ENCODE results near the gene SMIM33. TPM values are rescaled to one million over a fixed set of nuclear protein-coding genes. Genes with fewer than 3 reads are reported as not detected.

Gene SMIM33
- total RNA-seq, 1 experiment from 2014 or later: not detected

DNA sequence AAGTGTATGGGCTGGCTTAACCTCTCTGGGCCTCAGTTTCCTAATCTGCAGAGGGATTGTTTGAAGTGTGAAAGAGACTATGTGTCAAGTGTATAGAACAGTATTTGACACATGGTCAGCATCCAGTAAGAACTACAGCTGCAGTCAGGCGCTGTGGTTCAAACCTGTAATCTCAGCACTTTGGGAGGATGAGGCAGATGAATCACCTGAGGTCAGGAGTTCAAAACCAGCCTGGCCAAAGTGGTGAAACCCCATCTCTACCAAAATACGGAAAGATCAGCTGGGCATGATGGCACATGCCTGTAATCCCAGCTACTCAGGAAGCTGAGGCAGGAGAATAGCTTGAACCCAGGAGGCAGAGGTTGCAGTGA lies 43.7 kb downstream of the SMIM33 start:
- no TSS peak for BruUV-seq (replicated peaks)
- H3K27me3 ChIP-seq (ENCODE audit: insufficient read depth, low read depth): no peaks in the 10 kb centered on the region
- no peaks in the 10 kb centered on the region for H3K9me3 ChIP-seq (ENCODE audit: insufficient read depth, low read depth)
- no peaks in the 10 kb centered on the region for H3K36me3 ChIP-seq (ENCODE audit: low read depth)
- TF ChIP-seq CTCF (conservative IDR thresholded peaks at IDR 0.05): no peak
- TF ChIP-seq EZH2 (IDR thresholded peaks at IDR 0.05; ENCODE audit: low read depth): no peak
- no peaks in the 10 kb centered on the region for H3F3A ChIP-seq (ENCODE audit: insufficient read depth, low read depth)
- POLR2A ChIA-PET (ENCODE audit: unreplicated experiment): interaction anchor here (0.7 kb wide), 1 partner anchor 78 kb away, joined by 6 read pairs; no protein-coding TSS in a partner anchor
- H4K20me1 ChIP-seq (ENCODE audit: insufficient read depth): no peaks in the 10 kb centered on the region
- CTCF ChIA-PET: interaction anchor here (0.6 to 2.0 kb wide), 3 partner anchors 92 to 935 kb away, joined by 4 to 16 read pairs (median 15); no protein-coding TSS in a partner anchor
- no peaks in the 10 kb centered on the region for H3K79me2 ChIP-seq (ENCODE audit: low read depth)
- H3K4me3 ChIP-seq: no peak overlapping the region
- H3K9me2 ChIP-seq (ENCODE audit: insufficient read depth): no peaks in the 10 kb centered on the region
- no peak for DNase-seq
- no peak overlapping the region for H2AFZ ChIP-seq
- H3K4me2 ChIP-seq: no peak overlapping the region
- H3K4me1 ChIP-seq (replicated peaks; ENCODE audit: insufficient read depth): peaks cover 12% of the 10 kb centered on the region
- intact Hi-C loops (cut with micrococcal nuclease; ENCODE audit: unreplicated experiment): no loop called here
- no peak overlapping the region for H3K27ac ChIP-seq

- H4K20me1 ChIP-seq (ENCODE audit: insufficient read depth): no peaks in the 10 kb centered on the region
- POLR2A ChIA-PET (ENCODE audit: unreplicated experiment): interaction anchor here (0.5 kb wide), 1 partner anchor 944 kb away, joined by 4 read pairs; no protein-coding TSS in a partner anchor
- peak overlapping the region; percentile 82 for H3K4me2 ChIP-seq
- no peaks in the 10 kb centered on the region for H3K79me2 ChIP-seq (ENCODE audit: low read depth)
- no peaks in the 10 kb centered on the region for H3K9me2 ChIP-seq (ENCODE audit: insufficient read depth)
- peak overlapping the region; percentile 60 for H3K4me3 ChIP-seq
- H3K36me3 ChIP-seq (ENCODE audit: low read depth): no peaks in the 10 kb centered on the region
- no peaks in the 10 kb centered on the region for H3K27me3 ChIP-seq (ENCODE audit: insufficient read depth, low read depth)
- peak; percentile 57 to 89 for DNase-seq
- no peaks in the 10 kb centered on the region for H3F3A ChIP-seq (ENCODE audit: insufficient read depth, low read depth)
- no peak for TF ChIP-seq EZH2 (IDR thresholded peaks at IDR 0.05; ENCODE audit: low read depth)
- peak; percentile 93 for TF ChIP-seq CTCF (conservative IDR thresholded peaks at IDR 0.05)
- CTCF ChIA-PET: interaction anchor here (1.3 kb wide), 1 partner anchor 88 kb away, joined by 3 read pairs; no protein-coding TSS in a partner anchor
- H3K9me3 ChIP-seq (ENCODE audit: insufficient read depth, low read depth): no peaks in the 10 kb centered on the region
- intact Hi-C loops (cut with micrococcal nuclease; ENCODE audit: unreplicated experiment): loop anchor here (1.0 kb wide), 1 partner anchor 115 kb away; no protein-coding TSS in a partner anchor
- peak overlapping the region; percentile 100 for H2AFZ ChIP-seq
- TSS peak; percentile 66 for BruUV-seq (replicated peaks)
- no peaks in the 10 kb centered on the region for H3K4me1 ChIP-seq (replicated peaks; ENCODE audit: insufficient read depth)
- H3K27ac ChIP-seq: no peak overlapping the region
Observed at GRCh38 chr5:139517683-139518564, 47.1 kb downstream of the SMIM33 start.

Other genes with a start within 250 kb of the SMIM33 start
- 129 and 145 TPM in 2 replicates for gene MATR3, start 177.3 kb upstream of the SMIM33 start, total RNA-seq (2021)
- 79.4 and 90.5 TPM in 2 replicates for gene PAIP2, start 129.2 kb upstream of the SMIM33 start, total RNA-seq (2021)
- gene SLC23A1, start 87.7 kb upstream of the SMIM33 start, total RNA-seq (2021): 1.9 TPM in 2 replicates
- gene MZB1, start 81.1 kb upstream of the SMIM33 start, total RNA-seq (2021): 0.50 and 0.52 TPM in 2 replicates
- gene PROB1, start 75.9 kb upstream of the SMIM33 start, total RNA-seq (2021): 2.6 and 2.9 TPM in 2 replicates
- gene SPATA24, start 66.9 kb upstream of the SMIM33 start, total RNA-seq (2021): 6.5 and 9.6 TPM in 2 replicates
- gene DNAJC18, start 31.5 kb upstream of the SMIM33 start, total RNA-seq (2021): 8.9 and 9.3 TPM in 2 replicates
- gene ECSCR, start 8.3 kb upstream of the SMIM33 start, total RNA-seq (2021): not detected in 2 replicates
- gene STING1, start 11.8 kb downstream of the SMIM33 start, total RNA-seq (2021): 27.4 and 27.6 TPM in 2 replicates
- gene UBE2D2, start 90.3 kb downstream of the SMIM33 start, total RNA-seq (2021): 86.2 and 115 TPM in 2 replicates
- 59.9 and 68.2 TPM in 2 replicates for gene CXXC5, start 177.3 kb downstream of the SMIM33 start, total RNA-seq (2021)